HepG2 (cell line): ENCODE results near the gene C14orf132. TPM values are rescaled to one million over a fixed set of nuclear protein-coding genes. Genes with fewer than 3 reads are reported as not detected.

Experiments used
- ATAC-seq: fragments of 200-7000 bp; cut with Tn5 transposase; 3 replicates; pipeline ENCODE4 v1.9.1; 2020; ENCODE audit warnings: mild to moderate bottlenecking, moderate library complexity
- BruUV-seq: library from RNA; stranded (reverse); fragments of 400-500 nt; replicated peaks from 2 replicates; lab custom pipeline; 2021; lab: Mats Ljungman, UMichigan
- CTCF ChIA-PET: fragments of 300-600 bp; formaldehyde crosslinking; extraction: SDS; loops from one replicate; lab custom pipeline; 2021; ENCODE audit warnings: low total read pairs, inconsistent platforms, low intra/inter-chr PET ratio; lab: Yijun Ruan, JAX
- POLR2A ChIA-PET: fragments of 350-600 bp; sonication (Branson Sonifier 250); formaldehyde crosslinking; loops from one replicate; lab custom pipeline; 2020; ENCODE audit warnings: antibody characterized with exemption, inconsistent platforms; lab: Yijun Ruan, JAX
- DNase-seq: peaks from one replicate; pipeline ENCODE4 v3.0.0-alpha.2; 2015; ENCODE audit warnings: low spot score
- FAIRE-seq: peaks from 3 replicates; lab custom pipeline; 2011; peaks lifted over from hg19 to GRCh38; lab: Jason Lieb, UNC
- H2AFZ ChIP-seq: one replicate; pipeline ENCODE4 v1.6.1; 2011; ENCODE audit warnings: low read length, inconsistent platforms
- H3K27ac ChIP-seq: fragments of 300-600 bp; 3 replicates; pipeline ENCODE4 v1.8.0; 2011; ENCODE audit warnings: mixed run types, mild to moderate bottlenecking, mixed read lengths, low read length, inconsistent platforms; ENCODE audit not compliant: insufficient read depth; ENCODE audit errors: extremely low read length
- H3K27me3 ChIP-seq, 2 experiments: fragments of 200-600 bp in 1 of 2; 2 replicates in 1 of 2; 3 replicates in 1 of 2; pipeline versions ENCODE4 v1.6.0 to v1.8.0; 2011; ENCODE audit warnings: low read length in 2 of 2, mild to moderate bottlenecking in 2 of 2, moderate library complexity in 2 of 2, inconsistent platforms in 1 of 2; ENCODE audit not compliant: insufficient read depth in 2 of 2, control insufficient read depth in 1 of 2
- H3K36me3 ChIP-seq, 2 experiments: fragments of 200-600 bp in 1 of 2; replicated peaks in 1 of 2; 2 replicates in 1 of 2; 3 replicates in 1 of 2; pipeline versions ENCODE4 v1.5.1 to v1.8.0; 2011; ENCODE audit warnings: low read length in 2 of 2, inconsistent platforms in 1 of 2; ENCODE audit not compliant: insufficient read depth in 2 of 2, control insufficient read depth in 1 of 2
- H3K4me1 ChIP-seq: 2 replicates; pipeline ENCODE4 v1.5.1; 2012; ENCODE audit warnings: low read length, inconsistent platforms; ENCODE audit not compliant: insufficient read depth
- H3K4me2 ChIP-seq: 2 replicates; pipeline ENCODE4 v1.6.0; 2011; ENCODE audit warnings: low read depth, low read length, inconsistent platforms
- H3K4me3 ChIP-seq, 3 experiments: fragments of 200-600 bp in 1 of 3; sonication (generic), shearing (Covaris generic) in 1 of 3; replicated peaks in 1 of 3; 2 replicates each; pipeline ENCODE4 v1.5.1; 2011 to 2016; ENCODE audit warnings: low read length in 3 of 3, inconsistent platforms in 2 of 3, low read depth in 2 of 3, mild to moderate bottlenecking in 2 of 3, control low read depth in 1 of 3, mixed read lengths in 1 of 3; ENCODE audit not compliant: insufficient read depth in 1 of 3
- H3K79me2 ChIP-seq: one replicate; pipeline ENCODE4 v1.6.1; 2011; ENCODE audit warnings: low read length, inconsistent platforms; ENCODE audit not compliant: insufficient read depth
- H3K9ac ChIP-seq: 2 replicates; pipeline ENCODE4 v1.6.0; 2011; ENCODE audit warnings: mild to moderate bottlenecking, low read depth, low read length, inconsistent platforms; ENCODE audit not compliant: insufficient read depth
- H3K9me3 ChIP-seq: 2 replicates; pipeline ENCODE4 v1.5.1; 2012; ENCODE audit warnings: mild to moderate bottlenecking, low read length
- H4K20me1 ChIP-seq: 2 replicates; pipeline ENCODE4 v1.6.0; 2011; ENCODE audit warnings: inconsistent platforms, mild to moderate bottlenecking, low read length, moderate library complexity; ENCODE audit not compliant: insufficient read depth
- GLI4 ChIP-seq: sonication (generic); formaldehyde crosslinking; IDR thresholded peaks from 2 replicates; pipeline ENCODE4 v1.5.1; 2020; ENCODE audit warnings: missing genetic modification reagents, mild to moderate bottlenecking, moderate library complexity, borderline replicate concordance
- HMG20A ChIP-seq: IDR thresholded peaks from 2 replicates; pipeline ENCODE4 v1.6.1; 2016; ENCODE audit warnings: borderline replicate concordance
- HMGXB3 ChIP-seq: sonication (generic); formaldehyde crosslinking; IDR thresholded peaks from 2 replicates; pipeline ENCODE4 v1.4.0; 2020; ENCODE audit warnings: missing genetic modification reagents, borderline replicate concordance
- IKZF1 ChIP-seq: fragments of 450-650 bp; IDR thresholded peaks from 2 replicates; pipeline ENCODE4 v1.7.1; 2016
- NR2C2 ChIP-seq: sonication (generic); formaldehyde crosslinking; IDR thresholded peaks from 2 replicates; pipeline ENCODE4 v1.4.0; 2020; ENCODE audit warnings: missing genetic modification reagents, mild to moderate bottlenecking, moderate library complexity, borderline replicate concordance
- THAP8 ChIP-seq: sonication (generic); formaldehyde crosslinking; IDR thresholded peaks from 2 replicates; pipeline ENCODE4 v1.5.1; 2020; ENCODE audit warnings: missing genetic modification reagents, mild to moderate bottlenecking, borderline replicate concordance
- ZBTB1 ChIP-seq: sonication (generic); formaldehyde crosslinking; IDR thresholded peaks from 2 replicates; pipeline ENCODE4 v1.4.0; 2020; ENCODE audit warnings: missing genetic modification reagents, borderline replicate concordance
- ZFP36 ChIP-seq: fragments of 150-350 bp; IDR thresholded peaks from 2 replicates; pipeline ENCODE4 v1.6.1; 2018; ENCODE audit warnings: borderline replicate concordance, low read length, low read depth; ENCODE audit not compliant: partially characterized antibody
- ZNF780A ChIP-seq: sonication (generic); formaldehyde crosslinking; IDR thresholded peaks from 2 replicates; pipeline ENCODE4 v1.8.0; 2022; ENCODE audit warnings: mild to moderate bottlenecking, missing genetic modification reagents, moderate library complexity
- WGBS: methylation state at CpG from one replicate; pipeline ENCODE4 v1.1.6; 2017; ENCODE audit warnings: low lambda C conversion rate; 5-methylcytosine and 5-hydroxymethylcytosine counted together
- in situ Hi-C: cut with HindIII; loops from 2 replicates; pipeline ENCODE4 v1.10.0; 2017; ENCODE audit warnings: low pct_unique_long_range_greater_than_20kb; ENCODE audit not compliant: extremely low pct_ligation_motif_present
- intact Hi-C: fragments of 100-400 bp; cut with micrococcal nuclease; formaldehyde crosslinking; loops from one replicate; pipeline ENCODE4 v1.10.0; 2022; ENCODE audit not compliant: unreplicated experiment
- polyA plus RNA-seq, 8 experiments: library from polyadenylated mRNA; depleted of rRNA in 3 of 8; stranded (reverse) in 7 of 8; unstranded in 1 of 8; fragments of >200 nt; fragmentation: Illumina TruSeq in 4 of 8; extraction: Trizol in 4 of 8; gene quantifications; 2 replicates each; pipeline versions ENCODE4 v1.2.1 to v1.2.3, GENCODE V29; 2011 to 2016; ENCODE audit warnings: low read depth in 4 of 8, missing spikeins in 1 of 8, mixed read lengths in 1 of 8; ENCODE audit not compliant: insufficient read depth in 1 of 8
- total RNA-seq, 5 experiments: library from RNA; depleted of rRNA; stranded (reverse); fragments of >200 nt; fragmentation: Illumina TruSeq; extraction: Trizol; gene quantifications; 2 replicates each; pipeline ENCODE4 v1.2.3, GENCODE V29; 2016; ENCODE audit warnings: low read depth in 1 of 5

The C14orf132 gene
- total and polyA plus RNA-seq, 2 of the 13 experiments (the other 11 are each of a cell fraction or from before 2014, with no cell fraction given): 0.13 to 0.15 TPM

GRCh38 chr14:96139879-96140278, 100.7 kb downstream of the C14orf132 start:
- intact Hi-C loops: no loop called here
- CTCF ChIA-PET: no interaction called here
- Histone ChIP-seq H3K4me3 (no peak overlapping the region), H4K20me1 (no peaks in the 10 kb centered on the region), H3K79me2 (no peaks in the 10 kb centered on the region), H2AFZ (no peak overlapping the region), H3K27me3 (no peaks in the 10 kb centered on the region; a peak in 1 of 5 replicates), H3K36me3 (no peaks in the 10 kb centered on the region), H3K27ac (no peak overlapping the region), H3K9me3 (peaks cover 9% of the 10 kb centered on the region; the same call in 1 of the 2 replicates), H3K9ac (no peak overlapping the region), H3K4me1 (peaks cover 11% of the 10 kb centered on the region), H3K4me2 (no peak overlapping the region)
- 0% methylated on average over 2 of the region's 2 CpGs for WGBS
- TF ChIP-seq NR2C2 (CRISPR knock-in tag) (no peak), GLI4 (CRISPR knock-in tag) (no peak)
- in situ Hi-C loops: no loop called here
- BruUV-seq: no TSS peak
- FAIRE-seq: no peak
- POLR2A ChIA-PET: no interaction called here
- DNase-seq: no peak
- no peak for ATAC-seq

GRCh38 chr14:96140952-96141351, 101.8 kb downstream of the C14orf132 start:
- POLR2A ChIA-PET: no interaction called here

More at GRCh38 chr14:96140952-96141351, 101.8 kb downstream of the C14orf132 start:
- WGBS: 22% methylated on average over 5 of the region's 5 CpGs
- intact Hi-C loops: no loop called here
- no peak for DNase-seq
- no peaks in the 10 kb centered on the region for H3K36me3 ChIP-seq
- CTCF ChIA-PET: no interaction called here
- H3K4me3 ChIP-seq: no peak overlapping the region
- no peak for ATAC-seq
- no TSS peak for BruUV-seq
- no peaks in the 10 kb centered on the region for H3K79me2 ChIP-seq
- no peak overlapping the region for H3K9ac ChIP-seq
- in situ Hi-C loops: no loop called here
- H3K4me1 ChIP-seq: peaks cover 11% of the 10 kb centered on the region
- no peaks in the 10 kb centered on the region; a peak in 1 of 5 replicates for H3K27me3 ChIP-seq
- FAIRE-seq: no peak
- peaks cover 9% of the 10 kb centered on the region; the same call in 1 of the 2 replicates for H3K9me3 ChIP-seq
- H4K20me1 ChIP-seq: no peaks in the 10 kb centered on the region
- no peak overlapping the region for H3K4me2 ChIP-seq
- H2AFZ ChIP-seq: no peak overlapping the region
- H3K27ac ChIP-seq: no peak overlapping the region
- TF ChIP-seq ZNF780A (CRISPR knock-in tag) (no peak), HMGXB3 (CRISPR knock-in tag) (no peak), ZFP36 (no peak), IKZF1 (no peak), HMG20A (CRISPR knock-in tag) (no peak), ZBTB1 (CRISPR knock-in tag) (no peak), THAP8 (CRISPR knock-in tag) (no peak)
